T-helper 17 cell (primary cell): Measurements from ENCODE around the gene EP400. TPM values are rescaled to one million over a fixed set of nuclear protein-coding genes. Genes with fewer than 3 reads are reported as not detected.

Experiments used
- ATAC-seq: fragments of 150-1000 bp; cut with Tn5 transposase; 2 replicates; pipeline ENCODE4 v1.10.0; 2021; ENCODE audit warnings: mild to moderate bottlenecking, moderate library complexity
- DNase-seq, 3 donors: peaks; one replicate each; pipeline versions ENCODE4 v3.0.0 to v3.0.0-alpha.2; 2020 to 2021
- H3K9me3 ChIP-seq: one replicate; pipeline ENCODE4 v1.7.0; 2013; ENCODE audit warnings: low read length, mild to moderate bottlenecking; ENCODE audit not compliant: control insufficient read depth, poor library complexity, severe bottlenecking
- H3K27ac Mint-ChIP-seq: one replicate; pipeline ENCODE4 v1.8.0; 2022; ENCODE audit warnings: mild to moderate bottlenecking, moderate library complexity, mixed read lengths
- H3K27me3 Mint-ChIP-seq: one replicate; pipeline ENCODE4 v1.8.0; 2022; ENCODE audit warnings: mixed read lengths
- H3K36me3 Mint-ChIP-seq: one replicate; pipeline ENCODE4 v1.8.0; 2022; ENCODE audit warnings: low read depth, mixed read lengths
- H3K4me1 Mint-ChIP-seq: one replicate; pipeline ENCODE4 v1.8.0; 2022; ENCODE audit warnings: mild to moderate bottlenecking, mixed read lengths
- H3K4me3 Mint-ChIP-seq: one replicate; pipeline ENCODE4 v1.8.0; 2022; ENCODE audit warnings: mild to moderate bottlenecking, moderate library complexity, mixed read lengths
- total RNA-seq, 4 donors: library from RNA in 2 of 4; stranded (reverse) in 2 of 4; gene quantifications; one replicate each; pipeline ENCODE4 v1.2.3 and lab custom pipeline; 2022 to 2026

EP400 gene, protein sequence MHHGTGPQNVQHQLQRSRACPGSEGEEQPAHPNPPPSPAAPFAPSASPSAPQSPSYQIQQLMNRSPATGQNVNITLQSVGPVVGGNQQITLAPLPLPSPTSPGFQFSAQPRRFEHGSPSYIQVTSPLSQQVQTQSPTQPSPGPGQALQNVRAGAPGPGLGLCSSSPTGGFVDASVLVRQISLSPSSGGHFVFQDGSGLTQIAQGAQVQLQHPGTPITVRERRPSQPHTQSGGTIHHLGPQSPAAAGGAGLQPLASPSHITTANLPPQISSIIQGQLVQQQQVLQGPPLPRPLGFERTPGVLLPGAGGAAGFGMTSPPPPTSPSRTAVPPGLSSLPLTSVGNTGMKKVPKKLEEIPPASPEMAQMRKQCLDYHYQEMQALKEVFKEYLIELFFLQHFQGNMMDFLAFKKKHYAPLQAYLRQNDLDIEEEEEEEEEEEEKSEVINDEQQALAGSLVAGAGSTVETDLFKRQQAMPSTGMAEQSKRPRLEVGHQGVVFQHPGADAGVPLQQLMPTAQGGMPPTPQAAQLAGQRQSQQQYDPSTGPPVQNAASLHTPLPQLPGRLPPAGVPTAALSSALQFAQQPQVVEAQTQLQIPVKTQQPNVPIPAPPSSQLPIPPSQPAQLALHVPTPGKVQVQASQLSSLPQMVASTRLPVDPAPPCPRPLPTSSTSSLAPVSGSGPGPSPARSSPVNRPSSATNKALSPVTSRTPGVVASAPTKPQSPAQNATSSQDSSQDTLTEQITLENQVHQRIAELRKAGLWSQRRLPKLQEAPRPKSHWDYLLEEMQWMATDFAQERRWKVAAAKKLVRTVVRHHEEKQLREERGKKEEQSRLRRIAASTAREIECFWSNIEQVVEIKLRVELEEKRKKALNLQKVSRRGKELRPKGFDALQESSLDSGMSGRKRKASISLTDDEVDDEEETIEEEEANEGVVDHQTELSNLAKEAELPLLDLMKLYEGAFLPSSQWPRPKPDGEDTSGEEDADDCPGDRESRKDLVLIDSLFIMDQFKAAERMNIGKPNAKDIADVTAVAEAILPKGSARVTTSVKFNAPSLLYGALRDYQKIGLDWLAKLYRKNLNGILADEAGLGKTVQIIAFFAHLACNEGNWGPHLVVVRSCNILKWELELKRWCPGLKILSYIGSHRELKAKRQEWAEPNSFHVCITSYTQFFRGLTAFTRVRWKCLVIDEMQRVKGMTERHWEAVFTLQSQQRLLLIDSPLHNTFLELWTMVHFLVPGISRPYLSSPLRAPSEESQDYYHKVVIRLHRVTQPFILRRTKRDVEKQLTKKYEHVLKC (N-terminal part only)
- 10 to 100 TPM; 67.4 to 79.0 TPM for total RNA-seq
- total RNA-seq (lab: John Stamatoyannopoulos, UW) = 50.8 to 86.1 reads per million in 2 donors

- H3K4me1 Mint-ChIP-seq = peaks cover 23% of the 10 kb centered on the region
- H3K36me3 Mint-ChIP-seq = no peaks in the 10 kb centered on the region
- H3K4me3 Mint-ChIP-seq = peak within 1 kb of the TSS; percentile 90
- no peaks in the 10 kb centered on the region for H3K27me3 Mint-ChIP-seq
- H3K9me3 ChIP-seq = no peaks in the 10 kb centered on the region
- ATAC-seq (peak; percentile 94), DNase-seq (peak; percentile 87 to 96 (median 92))
- H3K27ac Mint-ChIP-seq = peak within 1 kb of the TSS; percentile 92
These were observed at the start of gene EP400 for GRCh38 chr12:131949431-131950181. TSS of gene EP400 (plus strand) at chr12:131949942. CDS start at chr12:131960620, 10,678 bp downstream.

- peak overlapping the region; percentile 45 for H3K4me3 Mint-ChIP-seq
- H3K9me3 ChIP-seq = no peaks in the 10 kb centered on the region
- H3K27me3 Mint-ChIP-seq = no peaks in the 10 kb centered on the region
- H3K27ac Mint-ChIP-seq = no peak overlapping the region
- H3K4me1 Mint-ChIP-seq = peaks cover 24% of the 10 kb centered on the region
- ATAC-seq (no peak), DNase-seq (no peak)
- no peaks in the 10 kb centered on the region for H3K36me3 Mint-ChIP-seq
These were observed 49.3 kb upstream of the EP400 start for GRCh38 chr12:131900397-131900796.

DNA sequence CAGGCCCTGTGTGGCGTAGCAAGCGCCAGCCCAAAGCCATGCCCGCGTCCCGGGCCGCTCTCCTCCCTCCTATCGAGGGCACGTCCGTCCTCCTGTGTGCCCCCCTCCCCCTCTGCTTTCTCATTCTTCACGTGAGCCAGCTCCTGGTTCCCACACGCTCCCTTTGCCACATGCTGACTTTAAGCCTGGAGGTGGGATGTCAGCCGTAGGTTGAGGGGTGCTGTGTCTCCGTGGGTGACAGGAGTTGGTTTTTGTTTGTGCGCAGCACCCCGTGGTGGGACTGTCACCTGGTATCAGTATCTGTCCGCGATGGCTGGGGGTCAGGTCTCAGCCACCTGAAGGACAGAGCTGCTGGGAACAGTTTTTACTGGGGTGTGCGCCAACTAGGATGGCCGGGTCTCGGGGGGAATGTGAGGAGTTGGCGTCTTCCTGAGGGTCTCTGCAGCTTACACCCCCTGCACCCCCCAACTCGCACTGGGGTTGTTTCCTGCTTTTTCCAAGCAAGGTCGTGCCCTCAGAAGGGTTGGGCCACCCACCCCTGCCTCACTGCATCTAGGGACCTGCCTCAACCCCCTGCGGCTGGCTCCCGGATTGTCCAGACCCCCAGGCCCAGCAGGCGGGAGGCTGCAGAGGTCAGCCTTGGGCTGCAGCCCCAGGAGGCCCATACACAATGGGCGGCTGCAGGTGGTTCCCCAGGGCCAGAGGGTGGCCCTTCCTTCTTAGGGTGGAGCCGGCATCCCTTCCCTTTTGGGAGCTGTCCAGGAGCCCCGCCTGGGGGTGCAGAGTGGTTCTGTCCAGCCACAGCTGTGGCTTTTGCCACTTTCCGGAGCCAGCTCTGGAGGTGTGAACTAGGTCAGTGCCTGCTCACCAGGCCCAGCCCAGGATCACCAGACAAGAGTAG, 48.1 kb upstream of the EP400 start:
- H3K9me3 ChIP-seq = no peaks in the 10 kb centered on the region
- Mint-ChIP-seq H3K4me1 (peaks cover 22% of the 10 kb centered on the region), H3K27ac (no peak overlapping the region), H3K4me3 (no peak overlapping the region), H3K36me3 (no peaks in the 10 kb centered on the region), H3K27me3 (no peaks in the 10 kb centered on the region)
- ATAC-seq (no peak), DNase-seq (no peak)

DNA sequence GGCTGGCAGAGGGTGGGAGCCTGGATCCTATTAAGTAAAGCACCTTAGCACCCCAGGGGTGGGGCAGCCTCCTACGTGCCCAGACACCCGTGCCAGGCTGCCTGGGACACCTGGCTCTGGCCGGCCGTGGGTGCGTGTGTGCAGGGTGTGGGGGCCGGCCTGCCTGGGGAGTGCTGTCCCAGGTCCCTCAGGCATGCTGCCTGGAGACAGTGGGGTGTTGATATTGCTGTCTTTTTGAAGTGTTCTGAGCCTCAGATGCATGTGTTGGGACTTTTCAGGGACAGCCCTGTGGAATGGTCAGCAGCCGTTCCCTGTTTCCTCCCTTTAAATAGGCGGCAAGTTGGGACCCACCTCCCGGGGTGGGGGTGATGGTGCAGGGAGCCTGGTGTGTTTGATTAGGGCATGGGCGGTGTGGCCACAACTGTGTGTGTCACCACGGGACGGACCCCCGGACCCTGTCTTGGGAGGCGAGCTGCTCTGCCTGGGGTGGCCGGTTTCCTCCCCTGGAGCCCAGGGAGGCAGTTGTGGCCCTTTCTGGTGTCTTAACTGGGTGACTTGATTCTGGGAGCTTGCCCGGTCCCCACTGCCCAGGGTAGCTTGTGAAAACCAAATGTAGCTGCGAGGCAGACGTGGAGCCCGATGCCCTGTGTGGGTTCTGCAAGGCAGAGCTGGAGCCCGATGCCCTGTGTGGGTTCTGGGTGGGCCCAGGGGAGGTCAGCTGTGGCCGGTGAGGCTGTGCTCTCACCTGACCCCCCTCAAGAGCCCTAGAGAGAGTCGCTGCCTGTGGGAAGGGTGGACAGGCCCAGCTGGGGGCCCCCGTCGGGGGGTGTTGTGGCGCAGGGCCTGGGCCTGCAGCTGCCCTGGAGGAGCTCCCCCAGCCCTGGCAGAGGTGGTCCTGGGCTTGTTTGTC, 47.2 kb upstream of the EP400 start:
- H3K9me3 ChIP-seq = no peaks in the 10 kb centered on the region
- ATAC-seq (no peak), DNase-seq (no peak)
- no peaks in the 10 kb centered on the region for H3K27me3 Mint-ChIP-seq
- H3K36me3 Mint-ChIP-seq = no peaks in the 10 kb centered on the region
- no peak overlapping the region for H3K27ac Mint-ChIP-seq
- H3K4me3 Mint-ChIP-seq = no peak overlapping the region
- peaks cover 19% of the 10 kb centered on the region for H3K4me1 Mint-ChIP-seq

DNA sequence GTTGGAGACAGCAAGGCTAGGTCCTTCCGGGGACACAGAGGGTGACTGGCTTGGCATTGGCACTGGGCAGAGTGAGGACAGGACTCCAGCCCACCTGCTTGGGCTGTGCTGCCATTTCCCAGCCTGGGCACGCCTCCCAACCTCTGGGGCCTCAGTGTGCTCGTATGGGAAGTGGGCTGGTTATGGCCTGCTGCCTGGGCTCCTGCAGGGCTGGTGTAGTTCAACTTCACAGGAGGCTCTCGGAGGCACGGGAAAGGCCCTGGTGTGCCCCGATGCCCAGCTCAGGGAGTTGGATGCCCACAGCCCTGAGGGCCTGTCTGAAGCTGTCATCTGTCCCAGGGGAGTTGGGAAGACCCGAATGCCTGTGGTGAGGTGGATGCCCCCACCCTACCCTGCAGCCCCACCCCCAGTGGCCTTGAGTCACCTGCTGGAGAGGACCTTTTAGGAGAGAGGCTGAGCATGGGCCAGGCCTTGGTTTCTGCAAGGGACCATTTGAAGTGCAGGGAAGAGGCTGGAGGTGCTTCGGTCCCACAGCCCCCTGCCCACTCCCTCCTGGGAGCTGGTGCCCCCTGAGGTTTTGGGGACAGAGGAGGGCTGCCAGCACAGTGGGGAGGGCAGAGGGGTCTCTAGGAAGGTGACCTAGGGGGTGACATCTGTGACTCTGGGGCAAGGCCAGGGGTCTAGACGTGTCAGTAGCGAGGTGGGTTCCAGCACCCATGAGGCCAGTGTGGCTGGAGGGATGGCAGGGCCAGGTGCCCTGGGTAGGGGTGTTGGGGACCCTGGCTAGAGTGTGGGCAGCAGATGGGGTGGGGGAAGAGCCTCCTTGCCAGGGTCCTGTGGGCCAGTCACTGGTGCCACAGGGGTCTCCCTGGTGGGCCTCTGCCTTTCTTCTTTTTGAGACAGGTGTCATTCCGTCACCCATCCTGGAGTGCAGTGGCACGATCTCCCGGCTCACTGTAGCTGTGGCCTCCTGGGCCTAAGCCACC, 46.2 kb upstream of the EP400 start:
- Mint-ChIP-seq H3K27me3 (no peaks in the 10 kb centered on the region), H3K36me3 (no peaks in the 10 kb centered on the region), H3K4me1 (peaks cover 14% of the 10 kb centered on the region), H3K27ac (peak overlapping the region; percentile 32), H3K4me3 (no peak overlapping the region)
- no peak for ATAC-seq
- H3K9me3 ChIP-seq = no peaks in the 10 kb centered on the region
- no peak for DNase-seq

- ATAC-seq (no peak), DNase-seq (no peak)
- Mint-ChIP-seq H3K27ac (no peak overlapping the region), H3K4me3 (peak overlapping the region; percentile 21), H3K27me3 (no peaks in the 10 kb centered on the region), H3K4me1 (peaks cover 14% of the 10 kb centered on the region), H3K36me3 (no peaks in the 10 kb centered on the region)
- H3K9me3 ChIP-seq = no peaks in the 10 kb centered on the region
These were observed 45.4 kb upstream of the EP400 start for GRCh38 chr12:131904346-131904745.

- Mint-ChIP-seq H3K27me3 (no peaks in the 10 kb centered on the region), H3K4me1 (peaks cover 13% of the 10 kb centered on the region), H3K27ac (peak overlapping the region; percentile 65), H3K4me3 (no peak overlapping the region), H3K36me3 (no peaks in the 10 kb centered on the region)
- H3K9me3 ChIP-seq = no peaks in the 10 kb centered on the region
- no peak for DNase-seq
- peak; percentile 18 for ATAC-seq
These were observed 44.6 kb upstream of the EP400 start for GRCh38 chr12:131905081-131905629.

GRCh38 chr12:131905630-131906091, 44.1 kb upstream of the EP400 start:
- no peaks in the 10 kb centered on the region for H3K9me3 ChIP-seq
- no peak overlapping the region for H3K4me3 Mint-ChIP-seq
- DNase-seq (no peak), ATAC-seq (peak; percentile 4)
- peaks cover 11% of the 10 kb centered on the region for H3K4me1 Mint-ChIP-seq
- H3K36me3 Mint-ChIP-seq = no peaks in the 10 kb centered on the region
- H3K27ac Mint-ChIP-seq = peak overlapping the region; percentile 65
- H3K27me3 Mint-ChIP-seq = no peaks in the 10 kb centered on the region

GRCh38 chr12:131907379-131908091, 42.2 kb upstream of the EP400 start:
- H3K27me3 Mint-ChIP-seq = no peaks in the 10 kb centered on the region
- H3K9me3 ChIP-seq = no peaks in the 10 kb centered on the region
- H3K4me3 Mint-ChIP-seq = no peak overlapping the region
- no peaks in the 10 kb centered on the region for H3K36me3 Mint-ChIP-seq
- DNase-seq (no peak), ATAC-seq (no peak)
- peaks cover 7% of the 10 kb centered on the region for H3K4me1 Mint-ChIP-seq
- H3K27ac Mint-ChIP-seq = no peak overlapping the region
